ENCODE data around the gene P2RY13. TPM values are rescaled to one million over a fixed set of nuclear protein-coding genes. Genes with fewer than 3 reads are reported as not detected.

P2RY13 gene
- total and polyA plus RNA-seq, 2 donors (not counting 1 experiment from before 2014, with no cell fraction given): 0.92 to 1.0 TPM

DNA sequence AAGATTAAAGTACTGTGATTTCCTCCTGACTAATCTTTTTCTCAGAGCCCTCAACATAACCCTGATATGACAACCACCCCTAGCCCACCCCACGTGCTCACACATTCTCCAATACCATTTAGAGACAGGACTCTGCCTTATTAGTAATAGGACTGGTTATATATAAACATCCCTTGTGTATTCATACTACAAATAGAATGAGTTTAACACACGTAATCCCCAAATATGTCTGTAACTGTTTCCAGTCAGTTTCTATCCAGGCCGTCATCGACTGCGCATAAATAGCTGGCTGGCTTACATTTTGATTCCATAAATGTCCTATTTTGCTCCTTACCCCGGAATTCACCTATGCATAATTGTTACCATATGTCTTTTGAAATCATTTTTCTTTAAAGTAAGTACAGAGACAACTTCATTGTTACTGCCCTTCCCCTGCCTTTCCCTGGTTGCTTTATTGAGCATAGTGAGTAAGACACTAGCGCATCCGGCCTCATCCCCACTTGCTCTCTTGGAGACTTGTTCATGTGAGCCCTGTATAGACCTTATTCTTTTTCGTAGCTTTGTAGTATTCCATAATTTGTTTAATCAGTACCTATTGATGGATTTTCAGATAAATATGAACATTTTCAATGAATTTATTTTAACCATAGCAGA lies 47.6 kb downstream of the P2RY13 start:
- Mint-ChIP-seq H3K27me3 (no peaks in the 10 kb centered on the region), H3K9me3 (ENCODE audit: insufficient read depth) (no peaks in the 10 kb centered on the region), H3K27ac (peak overlapping the region; percentile 65), H3K4me3 (no peak overlapping the region), H3K4me1 (peaks cover 33% of the 10 kb centered on the region)
- intact Hi-C loops (cut with micrococcal nuclease): no loop called here
- TF ChIP-seq, protein P1, sequence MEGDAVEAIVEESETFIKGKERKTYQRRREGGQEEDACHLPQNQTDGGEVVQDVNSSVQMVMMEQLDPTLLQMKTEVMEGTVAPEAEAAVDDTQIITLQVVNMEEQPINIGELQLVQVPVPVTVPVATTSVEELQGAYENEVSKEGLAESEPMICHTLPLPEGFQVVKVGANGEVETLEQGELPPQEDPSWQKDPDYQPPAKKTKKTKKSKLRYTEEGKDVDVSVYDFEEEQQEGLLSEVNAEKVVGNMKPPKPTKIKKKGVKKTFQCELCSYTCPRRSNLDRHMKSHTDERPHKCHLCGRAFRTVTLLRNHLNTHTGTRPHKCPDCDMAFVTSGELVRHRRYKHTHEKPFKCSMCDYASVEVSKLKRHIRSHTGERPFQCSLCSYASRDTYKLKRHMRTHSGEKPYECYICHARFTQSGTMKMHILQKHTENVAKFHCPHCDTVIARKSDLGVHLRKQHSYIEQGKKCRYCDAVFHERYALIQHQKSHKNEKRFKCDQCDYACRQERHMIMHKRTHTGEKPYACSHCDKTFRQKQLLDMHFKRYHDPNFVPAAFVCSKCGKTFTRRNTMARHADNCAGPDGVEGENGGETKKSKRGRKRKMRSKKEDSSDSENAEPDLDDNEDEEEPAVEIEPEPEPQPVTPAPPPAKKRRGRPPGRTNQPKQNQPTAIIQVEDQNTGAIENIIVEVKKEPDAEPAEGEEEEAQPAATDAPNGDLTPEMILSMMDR (IDR thresholded peaks at IDR 0.05): no peak
- TF ChIP-seq EZH2 (IDR thresholded peaks at IDR 0.05; ENCODE audit: borderline replicate concordance, insufficient read depth, low read depth, low read length, poor library complexity, severe bottlenecking): no peak
- Histone ChIP-seq H3K36me3 (replicated peaks in 1 of 2; ENCODE audit: control extremely low read depth in 1 of 2, control insufficient read depth in 1 of 2, extremely low read depth in 1 of 2, insufficient read depth in 2 of 2, low read length in 1 of 2) (no peaks in the 10 kb centered on the region), H3K4me1 (ENCODE audit: control insufficient read depth in 2 of 2, insufficient read depth in 2 of 2, low read length in 2 of 2) (peaks cover 38 to 41% of the 10 kb centered on the region in 2 donors), H3K4me2 (replicated peaks; ENCODE audit: low read depth, low read length, poor library complexity, severe bottlenecking) (no peak overlapping the region), H3K9ac (ENCODE audit: low read length) (no peak overlapping the region), H3K4me3 (ENCODE audit: control extremely low read depth in 1 of 5, extremely low read depth in 1 of 5, insufficient read depth in 1 of 5, low read depth in 2 of 5, low read length in 4 of 5) (no peak overlapping the region), H2AFZ (ENCODE audit: insufficient read depth, low read depth, low read length, poor library complexity, severe bottlenecking) (no peak overlapping the region), H3K9me3 (ENCODE audit: control extremely low read depth in 1 of 3, control insufficient read depth in 2 of 3, insufficient read depth in 1 of 3, low read length in 2 of 3) (no peaks in the 10 kb centered on the region), H3K27ac (ENCODE audit: low read length in 2 of 2) (no peak overlapping the region), H3K79me2 (ENCODE audit: control insufficient read depth, insufficient read depth, low read length) (peaks cover 23% of the 10 kb centered on the region), H4K20me1 (ENCODE audit: control insufficient read depth, insufficient read depth, low read length, poor library complexity, severe bottlenecking) (no peaks in the 10 kb centered on the region), H3K27me3 (replicated peaks in 1 of 4; ENCODE audit: control extremely low read depth in 1 of 4, control insufficient read depth in 3 of 4, insufficient read depth in 4 of 4, low read length in 3 of 4) (no peaks in the 10 kb centered on the region)
- ChIA-PET POLR2A (interaction anchor here (0.7 to 4.9 kb wide), 2 partner anchors 13 to 53 kb away, joined by 3 to 52 read pairs; no protein-coding TSS in a partner anchor), CTCF (interaction anchor here (0.9 to 9.6 kb wide), 11 partner anchors 16 to 559 kb away, joined by 3 to 460 read pairs (median 5); no protein-coding TSS in a partner anchor)
- DNase-seq: no peak
- no peak for ATAC-seq (ENCODE audit: low read depth)
- no CpG with 5 or more reads among the region's 9 CpGs for WGBS (ENCODE audit: insufficient coverage)

DNA sequence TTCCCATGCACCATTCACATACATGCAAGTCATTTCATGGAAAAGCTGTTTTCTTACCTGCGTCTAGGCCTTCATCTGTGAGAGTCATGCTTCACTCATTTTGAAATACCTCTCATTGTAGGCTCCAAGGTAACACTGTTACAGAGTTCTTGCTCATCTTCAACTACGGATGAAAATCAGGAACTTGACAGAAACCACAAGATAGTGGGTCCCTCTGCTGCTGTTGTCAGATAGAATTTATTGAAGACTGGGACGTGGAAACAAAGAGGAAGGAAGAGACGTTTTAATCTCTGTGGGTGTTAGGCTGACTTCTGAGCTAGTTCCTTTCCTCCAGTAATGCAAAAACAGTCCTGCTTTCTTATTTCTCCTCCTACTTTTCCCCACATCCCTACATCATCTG lies 51.1 kb downstream of the P2RY13 start, which contains the start of gene P2RY14:
P2RY14 (minus strand) TSS at position 313 of the 400 bp plus-strand sequence. CDS start 64,226 bp downstream, outside the sequence.
- H3K27ac Mint-ChIP-seq: peak within 1 kb of the TSS; percentile 98
- no peaks in the 10 kb centered on the region for H3K36me3 ChIP-seq (replicated peaks in 1 of 2; ENCODE audit: control extremely low read depth in 1 of 2, control insufficient read depth in 1 of 2, extremely low read depth in 1 of 2, insufficient read depth in 2 of 2, low read length in 1 of 2)
- H3K4me3 Mint-ChIP-seq: peak within 1 kb of the TSS; percentile 70
- POLR2A ChIA-PET: interaction anchor here (0.5 to 4.9 kb wide), 3 partner anchors 12 to 49 kb away, joined by 3 to 52 read pairs (median 5); no protein-coding TSS in a partner anchor
- H4K20me1 ChIP-seq (ENCODE audit: control insufficient read depth, insufficient read depth, low read length, poor library complexity, severe bottlenecking): no peaks in the 10 kb centered on the region
- H3K27ac ChIP-seq (ENCODE audit: low read length in 2 of 2): peak within 1 kb of the TSS; percentile 91 to 96
- H3K27me3 ChIP-seq (replicated peaks in 1 of 4; ENCODE audit: control extremely low read depth in 1 of 4, control insufficient read depth in 3 of 4, insufficient read depth in 4 of 4, low read length in 3 of 4): no peaks in the 10 kb centered on the region
- CTCF ChIA-PET: interaction anchor here (0.7 to 9.6 kb wide), 15 partner anchors 9 to 132 kb away, joined by 3 to 460 read pairs (median 3); no protein-coding TSS in a partner anchor
- H3K9ac ChIP-seq (ENCODE audit: low read length): peak within 1 kb of the TSS; percentile 58
- H2AFZ ChIP-seq (ENCODE audit: insufficient read depth, low read depth, low read length, poor library complexity, severe bottlenecking): peak within 1 kb of the TSS; percentile 18
- TF ChIP-seq, protein P1 (IDR thresholded peaks at IDR 0.05): no peak
- no peak for TF ChIP-seq EZH2 (IDR thresholded peaks at IDR 0.05; ENCODE audit: borderline replicate concordance, insufficient read depth, low read depth, low read length, poor library complexity, severe bottlenecking)
- peak within 1 kb of the TSS; percentile 40 to 78 (median 56) for H3K4me3 ChIP-seq (ENCODE audit: control extremely low read depth in 1 of 5, extremely low read depth in 1 of 5, insufficient read depth in 1 of 5, low read depth in 2 of 5, low read length in 4 of 5)
- no peaks in the 10 kb centered on the region for H3K27me3 Mint-ChIP-seq
- ATAC-seq (ENCODE audit: low read depth) (peak; percentile 68), DNase-seq (peak; percentile 85)
- H3K79me2 ChIP-seq (ENCODE audit: control insufficient read depth, insufficient read depth, low read length): peaks cover 23% of the 10 kb centered on the region
- intact Hi-C loops (cut with micrococcal nuclease): loop anchor here (1.0 to 5.0 kb wide), 5 partner anchors 49 to 731 kb away; partner anchors contain the start of genes EIF2A, P2RY12, P2RY13 and SERP1
- 0% methylated on average over 1 of the region's 4 CpGs for WGBS (ENCODE audit: insufficient coverage)
- peaks cover 69 to 73% of the 10 kb centered on the region in 2 donors for H3K4me1 ChIP-seq (ENCODE audit: control insufficient read depth in 2 of 2, insufficient read depth in 2 of 2, low read length in 2 of 2)
- no peaks in the 10 kb centered on the region for H3K9me3 Mint-ChIP-seq (ENCODE audit: insufficient read depth)
- H3K4me2 ChIP-seq (replicated peaks; ENCODE audit: low read depth, low read length, poor library complexity, severe bottlenecking): peak within 1 kb of the TSS; percentile 73
- no peaks in the 10 kb centered on the region for H3K9me3 ChIP-seq (ENCODE audit: control extremely low read depth in 1 of 3, control insufficient read depth in 2 of 3, insufficient read depth in 1 of 3, low read length in 2 of 3)
- peaks cover 66% of the 10 kb centered on the region for H3K4me1 Mint-ChIP-seq

Data from B cell (primary cell).